GM23338 (cell line): ENCODE data around the gene PUM1.

Experiments used
- CREB1 ChIP-seq: fragments of 250-450 bp; sonication (Bioruptor Pico); IDR thresholded peaks from 2 replicates; pipeline ENCODE4 v1.5.0; 2020; ENCODE audit warnings: low read depth, mild to moderate bottlenecking, moderate library complexity
- EZH2 ChIP-seq: fragments of 200-600 bp; sonication (generic); IDR thresholded peaks from one replicate; pipeline ENCODE4 v1.8.0; 2017; ENCODE audit warnings: antibody characterized with exemption, mild to moderate bottlenecking, low read depth; ENCODE audit not compliant: unreplicated experiment
- EZH2phosphoT487 ChIP-seq: fragments of 200-600 bp; sonication (generic); IDR thresholded peaks from one replicate; pipeline ENCODE4 v1.8.1; 2018; ENCODE audit warnings: antibody characterized with exemption; ENCODE audit not compliant: unreplicated experiment
- JUNB ChIP-seq: IDR thresholded peaks from one replicate; pipeline ENCODE4 v1.6.1; 2016; ENCODE audit warnings: antibody characterized with exemption; ENCODE audit not compliant: unreplicated experiment
- POLR2AphosphoS5 ChIP-seq: IDR thresholded peaks from 2 replicates; pipeline ENCODE4 v1.6.1; 2016; ENCODE audit warnings: antibody characterized with exemption, low read depth
- TF ChIP-seq, protein P1 (sequence below), 2 experiments: fragments of 200-600 bp in 1 of 2; sonication (generic) in 1 of 2; conservative IDR thresholded peaks; 2 replicates each; pipeline versions ENCODE4 v1.5.1 to v1.6.1; 2016 to 2017; ENCODE audit warnings: antibody characterized with exemption in 2 of 2, low read depth in 2 of 2, mild to moderate bottlenecking in 2 of 2, moderate library complexity in 1 of 2
- TF ChIP-seq, protein P2 (sequence below): IDR thresholded peaks from one replicate; pipeline ENCODE4 v1.6.1; 2018; ENCODE audit warnings: antibody characterized with exemption; ENCODE audit not compliant: unreplicated experiment

DNA sequence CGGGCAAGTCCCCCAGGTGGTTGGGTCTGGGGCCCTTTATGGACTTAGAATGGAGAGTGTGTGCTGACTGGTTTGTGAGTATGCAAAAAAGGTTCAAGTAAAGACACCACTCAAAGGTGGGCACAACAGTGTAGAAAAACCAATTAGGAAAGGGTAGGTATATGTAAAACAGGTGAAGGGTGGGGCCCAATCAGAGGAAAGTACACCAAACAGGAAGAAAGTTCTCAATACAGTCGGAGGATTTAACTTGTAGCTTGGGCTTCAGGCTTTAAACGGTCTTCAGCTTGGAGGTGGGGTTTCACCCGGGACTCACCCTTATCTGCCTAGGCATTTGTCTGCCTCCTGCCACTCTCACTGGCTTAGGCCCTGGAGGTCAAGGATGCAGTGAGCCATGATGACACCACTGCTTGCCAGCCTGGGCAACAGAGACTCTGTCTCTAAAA is 6.8 kb upstream of the PUM1 start:
- TF ChIP-seq, protein P1, sequence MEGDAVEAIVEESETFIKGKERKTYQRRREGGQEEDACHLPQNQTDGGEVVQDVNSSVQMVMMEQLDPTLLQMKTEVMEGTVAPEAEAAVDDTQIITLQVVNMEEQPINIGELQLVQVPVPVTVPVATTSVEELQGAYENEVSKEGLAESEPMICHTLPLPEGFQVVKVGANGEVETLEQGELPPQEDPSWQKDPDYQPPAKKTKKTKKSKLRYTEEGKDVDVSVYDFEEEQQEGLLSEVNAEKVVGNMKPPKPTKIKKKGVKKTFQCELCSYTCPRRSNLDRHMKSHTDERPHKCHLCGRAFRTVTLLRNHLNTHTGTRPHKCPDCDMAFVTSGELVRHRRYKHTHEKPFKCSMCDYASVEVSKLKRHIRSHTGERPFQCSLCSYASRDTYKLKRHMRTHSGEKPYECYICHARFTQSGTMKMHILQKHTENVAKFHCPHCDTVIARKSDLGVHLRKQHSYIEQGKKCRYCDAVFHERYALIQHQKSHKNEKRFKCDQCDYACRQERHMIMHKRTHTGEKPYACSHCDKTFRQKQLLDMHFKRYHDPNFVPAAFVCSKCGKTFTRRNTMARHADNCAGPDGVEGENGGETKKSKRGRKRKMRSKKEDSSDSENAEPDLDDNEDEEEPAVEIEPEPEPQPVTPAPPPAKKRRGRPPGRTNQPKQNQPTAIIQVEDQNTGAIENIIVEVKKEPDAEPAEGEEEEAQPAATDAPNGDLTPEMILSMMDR (conservative IDR thresholded peaks at IDR 0.05; ENCODE audit: low read depth in 2 of 2) = no peak
- TF ChIP-seq EZH2phosphoT487 (no peak), EZH2 (no peak), CREB1 (no peak), JUNB (no peak), POLR2AphosphoS5 (no peak)
- TF ChIP-seq, protein P2, sequence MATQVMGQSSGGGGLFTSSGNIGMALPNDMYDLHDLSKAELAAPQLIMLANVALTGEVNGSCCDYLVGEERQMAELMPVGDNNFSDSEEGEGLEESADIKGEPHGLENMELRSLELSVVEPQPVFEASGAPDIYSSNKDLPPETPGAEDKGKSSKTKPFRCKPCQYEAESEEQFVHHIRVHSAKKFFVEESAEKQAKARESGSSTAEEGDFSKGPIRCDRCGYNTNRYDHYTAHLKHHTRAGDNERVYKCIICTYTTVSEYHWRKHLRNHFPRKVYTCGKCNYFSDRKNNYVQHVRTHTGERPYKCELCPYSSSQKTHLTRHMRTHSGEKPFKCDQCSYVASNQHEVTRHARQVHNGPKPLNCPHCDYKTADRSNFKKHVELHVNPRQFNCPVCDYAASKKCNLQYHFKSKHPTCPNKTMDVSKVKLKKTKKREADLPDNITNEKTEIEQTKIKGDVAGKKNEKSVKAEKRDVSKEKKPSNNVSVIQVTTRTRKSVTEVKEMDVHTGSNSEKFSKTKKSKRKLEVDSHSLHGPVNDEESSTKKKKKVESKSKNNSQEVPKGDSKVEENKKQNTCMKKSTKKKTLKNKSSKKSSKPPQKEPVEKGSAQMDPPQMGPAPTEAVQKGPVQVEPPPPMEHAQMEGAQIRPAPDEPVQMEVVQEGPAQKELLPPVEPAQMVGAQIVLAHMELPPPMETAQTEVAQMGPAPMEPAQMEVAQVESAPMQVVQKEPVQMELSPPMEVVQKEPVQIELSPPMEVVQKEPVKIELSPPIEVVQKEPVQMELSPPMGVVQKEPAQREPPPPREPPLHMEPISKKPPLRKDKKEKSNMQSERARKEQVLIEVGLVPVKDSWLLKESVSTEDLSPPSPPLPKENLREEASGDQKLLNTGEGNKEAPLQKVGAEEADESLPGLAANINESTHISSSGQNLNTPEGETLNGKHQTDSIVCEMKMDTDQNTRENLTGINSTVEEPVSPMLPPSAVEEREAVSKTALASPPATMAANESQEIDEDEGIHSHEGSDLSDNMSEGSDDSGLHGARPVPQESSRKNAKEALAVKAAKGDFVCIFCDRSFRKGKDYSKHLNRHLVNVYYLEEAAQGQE = no peak
